Sigmoid colon (tissue), 4 donors: ENCODE measurements around the gene RCOR2.

Experiments used
- POLR2A ChIP-seq, 2 donors: fragments of 450-650 bp; IDR thresholded peaks; one replicate each; pipeline ENCODE4 v1.6.1; 2016; ENCODE audit warnings: antibody characterized with exemption in 2 of 2, mild to moderate bottlenecking in 2 of 2, moderate library complexity in 2 of 2
- POLR2AphosphoS5 ChIP-seq, 4 donors: sonication (generic); formaldehyde crosslinking; IDR thresholded peaks; one replicate each; pipeline ENCODE4 v1.6.1; 2017; ENCODE audit warnings: antibody characterized with exemption in 4 of 4
- TF ChIP-seq, protein P1 (sequence below), 4 experiments: fragments of 450-650 bp in 3 of 4; fragments of 200-600 bp in 1 of 4; IDR thresholded peaks; one replicate each; pipeline ENCODE4 v1.5.1; 2016 to 2019; ENCODE audit warnings: antibody characterized with exemption in 4 of 4, mild to moderate bottlenecking in 3 of 4, moderate library complexity in 2 of 4

- TF ChIP-seq, protein P1, sequence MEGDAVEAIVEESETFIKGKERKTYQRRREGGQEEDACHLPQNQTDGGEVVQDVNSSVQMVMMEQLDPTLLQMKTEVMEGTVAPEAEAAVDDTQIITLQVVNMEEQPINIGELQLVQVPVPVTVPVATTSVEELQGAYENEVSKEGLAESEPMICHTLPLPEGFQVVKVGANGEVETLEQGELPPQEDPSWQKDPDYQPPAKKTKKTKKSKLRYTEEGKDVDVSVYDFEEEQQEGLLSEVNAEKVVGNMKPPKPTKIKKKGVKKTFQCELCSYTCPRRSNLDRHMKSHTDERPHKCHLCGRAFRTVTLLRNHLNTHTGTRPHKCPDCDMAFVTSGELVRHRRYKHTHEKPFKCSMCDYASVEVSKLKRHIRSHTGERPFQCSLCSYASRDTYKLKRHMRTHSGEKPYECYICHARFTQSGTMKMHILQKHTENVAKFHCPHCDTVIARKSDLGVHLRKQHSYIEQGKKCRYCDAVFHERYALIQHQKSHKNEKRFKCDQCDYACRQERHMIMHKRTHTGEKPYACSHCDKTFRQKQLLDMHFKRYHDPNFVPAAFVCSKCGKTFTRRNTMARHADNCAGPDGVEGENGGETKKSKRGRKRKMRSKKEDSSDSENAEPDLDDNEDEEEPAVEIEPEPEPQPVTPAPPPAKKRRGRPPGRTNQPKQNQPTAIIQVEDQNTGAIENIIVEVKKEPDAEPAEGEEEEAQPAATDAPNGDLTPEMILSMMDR (IDR thresholded peaks at IDR 0.05) = peak in 3 of 4 experiments; percentile 10 to 40 (median 23)
- TF ChIP-seq POLR2A (IDR thresholded peaks at IDR 0.05) = no peak
- no peak for TF ChIP-seq POLR2AphosphoS5 (IDR thresholded peaks at IDR 0.05)
Measured at GRCh38 chr11:63920939-63921417, 4.0 kb upstream of the RCOR2 start.
